Glomerular endothelial cell (primary cell): ENCODE results near the gene PRKD1. TPM values are rescaled to one million over a fixed set of nuclear protein-coding genes. Genes with fewer than 3 reads are reported as not detected.

Experiments used
- DNase-seq: peaks from one replicate; pipeline ENCODE4 v3.0.0-alpha.2; 2011; ENCODE audit warnings: low read depth, low spot score; ENCODE audit errors: extremely low read depth
- total RNA-seq: library from RNA; depleted of rRNA; stranded (reverse); fragments of >200 nt; gene quantifications from 2 replicates; pipeline ENCODE4 v1.2.3, GENCODE V29; 2015

The PRKD1 gene
- 7.2 and 12.3 TPM in 2 replicates for total RNA-seq

GRCh38 chr14:29927376-29928116, at the start of gene PRKD1:
Gene PRKD1 (minus strand): TSS chr14:29927847.
- DNase-seq, result no peak

GRCh38 chr14:29971101-29971500, 43.5 kb upstream of the PRKD1 start:
- DNase-seq, result no peak

- DNase-seq, result no peak
Observed at GRCh38 chr14:29955087-29955486, 27.4 kb upstream of the PRKD1 start.

GRCh38 chr14:29953501-29953900, 25.9 kb upstream of the PRKD1 start:
- no peak for DNase-seq

GRCh38 chr14:29944091-29944490, 16.4 kb upstream of the PRKD1 start:
- no peak for DNase-seq

- DNase-seq, result no peak
Observed at GRCh38 chr14:29941401-29941800, 13.8 kb upstream of the PRKD1 start.

- no peak for DNase-seq
Observed at GRCh38 chr14:29940482-29940881, 12.8 kb upstream of the PRKD1 start.

- DNase-seq, result no peak
Observed at GRCh38 chr14:29937116-29937515, 9.5 kb upstream of the PRKD1 start.

- no peak for DNase-seq
Observed at GRCh38 chr14:29930283-29930682, 2.6 kb upstream of the PRKD1 start.

- DNase-seq, result no peak
Observed at GRCh38 chr14:29928117-29928640, 532 bp upstream of the PRKD1 start.

GRCh38 chr14:29926701-29927375, 809 bp downstream of the PRKD1 start:
- no peak for DNase-seq

GRCh38 chr14:29926228-29926627, 1.4 kb downstream of the PRKD1 start:
- DNase-seq, result no peak

- DNase-seq, result no peak
Observed at GRCh38 chr14:29925736-29926135, 1.9 kb downstream of the PRKD1 start.

GRCh38 chr14:29925101-29925722, 2.4 kb downstream of the PRKD1 start:
- DNase-seq, result no peak

GRCh38 chr14:29919845-29920244, 7.8 kb downstream of the PRKD1 start:
- DNase-seq, result no peak

- DNase-seq, result no peak
Observed at GRCh38 chr14:29918981-29919380, 8.7 kb downstream of the PRKD1 start.

- DNase-seq, result no peak
Observed at GRCh38 chr14:29913566-29913965, 14.1 kb downstream of the PRKD1 start.

GRCh38 chr14:29911810-29912209, 15.8 kb downstream of the PRKD1 start:
- no peak for DNase-seq

- no peak for DNase-seq
Observed at GRCh38 chr14:29908652-29909577, 18.7 kb downstream of the PRKD1 start.

- DNase-seq, result no peak
Observed at GRCh38 chr14:29906256-29906870, 21.3 kb downstream of the PRKD1 start.
